Measurements from ENCODE around the gene ARHGEF17.

DNA sequence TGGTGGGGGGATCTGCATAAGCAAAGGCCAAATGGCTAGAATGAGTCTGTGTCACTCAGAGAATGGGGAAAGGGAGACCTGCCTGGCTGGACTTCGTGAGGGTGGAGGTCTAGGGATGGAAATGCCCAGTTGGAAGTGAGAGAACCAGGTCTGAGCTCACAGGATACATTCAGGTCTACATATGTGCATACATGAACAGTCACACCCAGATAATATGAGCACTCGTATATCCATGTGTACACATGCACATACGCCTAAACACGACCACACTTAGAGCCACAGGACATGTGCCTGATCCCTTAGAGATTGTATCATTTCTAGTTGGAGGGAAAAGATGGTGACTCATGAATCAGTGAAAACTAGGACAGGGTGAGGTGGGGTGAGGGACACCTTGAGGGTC, 47.0 kb downstream of the ARHGEF17 start:
- no peak for TF ChIP-seq REST (IDR thresholded peaks at IDR 0.05)
- TF ChIP-seq EGR1 (IDR thresholded peaks at IDR 0.05; ENCODE audit: low read depth in 2 of 2): no peak
- TF ChIP-seq, protein P1, sequence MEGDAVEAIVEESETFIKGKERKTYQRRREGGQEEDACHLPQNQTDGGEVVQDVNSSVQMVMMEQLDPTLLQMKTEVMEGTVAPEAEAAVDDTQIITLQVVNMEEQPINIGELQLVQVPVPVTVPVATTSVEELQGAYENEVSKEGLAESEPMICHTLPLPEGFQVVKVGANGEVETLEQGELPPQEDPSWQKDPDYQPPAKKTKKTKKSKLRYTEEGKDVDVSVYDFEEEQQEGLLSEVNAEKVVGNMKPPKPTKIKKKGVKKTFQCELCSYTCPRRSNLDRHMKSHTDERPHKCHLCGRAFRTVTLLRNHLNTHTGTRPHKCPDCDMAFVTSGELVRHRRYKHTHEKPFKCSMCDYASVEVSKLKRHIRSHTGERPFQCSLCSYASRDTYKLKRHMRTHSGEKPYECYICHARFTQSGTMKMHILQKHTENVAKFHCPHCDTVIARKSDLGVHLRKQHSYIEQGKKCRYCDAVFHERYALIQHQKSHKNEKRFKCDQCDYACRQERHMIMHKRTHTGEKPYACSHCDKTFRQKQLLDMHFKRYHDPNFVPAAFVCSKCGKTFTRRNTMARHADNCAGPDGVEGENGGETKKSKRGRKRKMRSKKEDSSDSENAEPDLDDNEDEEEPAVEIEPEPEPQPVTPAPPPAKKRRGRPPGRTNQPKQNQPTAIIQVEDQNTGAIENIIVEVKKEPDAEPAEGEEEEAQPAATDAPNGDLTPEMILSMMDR (IDR thresholded peaks at IDR 0.05; ENCODE audit: low read depth, low read length, missing input control): no peak
- TF ChIP-seq JUND (IDR thresholded peaks at IDR 0.05): no peak
- no peak for TF ChIP-seq NR2F2 (IDR thresholded peaks at IDR 0.05)

All from liver (tissue), 3 donors.